ENCODE measurements around the gene VPS8.
"Not testable (repeated sequence)": the region's sequence is repeated elsewhere in the genome, so short reads cannot be mapped to it uniquely, and the experiment has no call there.

Gene VPS8

DNA sequence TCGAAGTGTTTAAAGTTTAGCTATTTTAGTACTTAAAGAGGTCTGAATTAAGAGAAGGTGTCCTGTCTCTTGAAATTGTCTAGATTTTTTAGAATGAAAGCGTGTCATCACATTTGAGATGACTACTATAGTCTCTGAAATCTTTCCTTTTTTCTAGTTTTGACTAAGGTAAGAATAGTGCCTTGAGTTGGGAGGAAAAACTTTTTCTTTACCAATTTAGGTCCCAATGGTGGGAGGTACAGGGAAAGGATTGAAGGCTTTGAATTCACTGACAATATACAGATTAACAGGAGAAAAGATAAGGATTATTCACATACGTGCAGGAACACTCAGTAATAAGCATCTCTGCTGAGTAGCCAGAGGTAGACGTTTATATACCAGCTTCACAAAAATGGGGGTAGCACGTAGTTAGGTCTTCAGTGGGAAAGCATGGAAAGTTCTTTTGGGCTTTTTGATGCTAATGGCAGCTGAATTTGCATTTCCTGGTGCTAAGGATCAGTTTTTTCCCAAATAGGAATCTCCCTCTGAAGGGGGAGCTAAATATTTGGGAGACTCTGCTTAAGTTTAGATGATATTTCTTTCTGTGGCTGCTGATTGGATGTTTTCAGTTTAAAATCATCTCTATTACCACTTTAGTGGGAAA lies 88.1 kb downstream of the VPS8 start:
- TF ChIP-seq, protein P1, sequence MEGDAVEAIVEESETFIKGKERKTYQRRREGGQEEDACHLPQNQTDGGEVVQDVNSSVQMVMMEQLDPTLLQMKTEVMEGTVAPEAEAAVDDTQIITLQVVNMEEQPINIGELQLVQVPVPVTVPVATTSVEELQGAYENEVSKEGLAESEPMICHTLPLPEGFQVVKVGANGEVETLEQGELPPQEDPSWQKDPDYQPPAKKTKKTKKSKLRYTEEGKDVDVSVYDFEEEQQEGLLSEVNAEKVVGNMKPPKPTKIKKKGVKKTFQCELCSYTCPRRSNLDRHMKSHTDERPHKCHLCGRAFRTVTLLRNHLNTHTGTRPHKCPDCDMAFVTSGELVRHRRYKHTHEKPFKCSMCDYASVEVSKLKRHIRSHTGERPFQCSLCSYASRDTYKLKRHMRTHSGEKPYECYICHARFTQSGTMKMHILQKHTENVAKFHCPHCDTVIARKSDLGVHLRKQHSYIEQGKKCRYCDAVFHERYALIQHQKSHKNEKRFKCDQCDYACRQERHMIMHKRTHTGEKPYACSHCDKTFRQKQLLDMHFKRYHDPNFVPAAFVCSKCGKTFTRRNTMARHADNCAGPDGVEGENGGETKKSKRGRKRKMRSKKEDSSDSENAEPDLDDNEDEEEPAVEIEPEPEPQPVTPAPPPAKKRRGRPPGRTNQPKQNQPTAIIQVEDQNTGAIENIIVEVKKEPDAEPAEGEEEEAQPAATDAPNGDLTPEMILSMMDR (conservative IDR thresholded peaks at IDR 0.05; ENCODE audit: low read depth, low read length) = no peak
- DNase-seq (ENCODE audit: low read depth) = no peak
- H3K4me3 ChIP-seq (ENCODE audit: low read length) = no peak overlapping the region

DNA sequence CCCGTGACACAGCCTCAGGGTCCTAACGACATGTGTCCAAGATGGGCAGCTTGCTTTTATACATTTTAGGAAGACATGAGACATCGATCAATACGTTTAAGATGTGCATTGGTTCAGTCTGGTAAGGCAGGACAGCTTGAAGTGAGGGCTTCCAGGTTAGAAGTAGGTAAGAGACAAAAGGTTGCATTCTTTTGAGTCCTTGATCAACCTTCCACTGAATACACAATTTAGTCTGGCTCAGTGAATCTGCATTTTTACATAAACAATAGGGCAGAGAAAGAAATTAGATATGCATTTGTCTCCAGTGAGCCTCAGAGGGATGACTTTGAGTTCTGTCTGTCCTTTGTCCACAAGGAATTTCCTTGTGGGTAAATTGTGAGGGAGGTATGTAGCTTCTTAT lies 95.1 kb downstream of the VPS8 start:
- H3K4me3 ChIP-seq (ENCODE audit: low read length); DNase-seq (ENCODE audit: low read depth): not testable (repeated sequence)

DNA sequence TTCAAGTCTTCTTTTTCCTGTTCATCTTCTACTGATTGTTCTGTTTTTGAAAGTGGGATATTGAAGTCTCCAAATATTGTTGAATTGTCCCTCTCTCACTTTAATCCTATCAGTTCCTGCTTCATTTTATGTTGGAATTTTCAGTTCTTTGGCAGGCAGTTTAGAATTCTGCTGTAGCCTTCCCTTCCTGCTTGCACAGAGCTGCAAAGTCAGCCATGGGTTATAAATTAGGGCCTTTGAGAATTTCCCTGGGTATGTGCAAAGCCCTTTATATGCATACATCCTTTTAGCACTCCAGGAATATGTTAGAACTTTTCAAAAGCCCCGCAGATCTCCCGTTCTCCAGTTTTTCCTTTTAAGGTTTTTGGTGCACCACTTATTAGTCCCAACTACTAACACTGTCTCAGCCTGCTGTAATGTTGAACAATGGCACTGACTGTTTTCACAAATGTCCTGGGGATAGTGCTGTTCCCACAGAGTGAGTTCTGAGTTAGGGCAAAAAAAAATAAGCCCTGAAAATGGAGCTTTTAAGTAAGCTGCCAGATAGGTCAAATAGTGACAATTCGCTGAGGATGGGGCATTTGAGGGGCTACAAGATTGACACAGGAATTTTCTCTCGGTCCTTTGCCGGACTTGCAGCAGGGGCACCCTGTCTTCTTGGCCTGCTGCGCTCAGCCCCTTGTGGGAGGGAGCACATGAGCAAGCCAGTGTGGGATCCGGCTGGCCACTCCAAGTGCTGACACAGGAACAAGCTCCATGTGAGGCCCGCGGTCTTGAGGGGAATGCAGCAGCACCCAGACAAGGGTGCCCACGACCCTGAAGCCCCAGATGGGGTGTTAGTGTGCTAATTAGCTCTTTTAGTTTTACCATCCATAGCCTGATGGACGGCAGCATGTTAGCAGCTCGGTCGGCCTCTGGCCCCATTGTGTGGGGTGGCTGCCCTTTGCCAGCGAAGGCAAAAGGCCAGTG lies 96.0 kb downstream of the VPS8 start:
- no peak overlapping the region for H3K4me3 ChIP-seq (ENCODE audit: low read length)
- TF ChIP-seq, protein P1 (conservative IDR thresholded peaks at IDR 0.05; ENCODE audit: low read depth, low read length) = no peak
- no peak for DNase-seq (ENCODE audit: low read depth)

DNA sequence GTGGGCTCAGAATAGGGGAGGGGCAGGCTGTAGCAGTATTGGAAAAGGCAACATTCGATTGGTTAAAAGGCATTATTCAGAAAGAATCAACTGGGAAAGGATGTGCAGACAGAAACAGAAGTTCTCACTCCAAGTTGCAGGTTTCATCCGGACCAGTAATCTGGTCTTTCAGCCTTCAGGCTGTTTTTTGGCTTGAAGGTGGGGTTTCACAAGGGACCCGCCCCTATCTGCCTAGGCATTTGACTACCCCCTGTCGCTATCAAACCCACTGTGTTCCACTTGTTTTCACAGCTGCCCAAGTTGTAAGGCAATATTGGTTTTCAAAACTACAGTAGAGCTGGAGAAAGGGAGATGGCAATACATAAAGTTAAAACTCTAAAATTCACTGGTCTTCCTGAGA lies 96.9 kb downstream of the VPS8 start:
- TF ChIP-seq, protein P1 (conservative IDR thresholded peaks at IDR 0.05; ENCODE audit: low read depth, low read length) = no peak
- no peak for DNase-seq (ENCODE audit: low read depth)
- H3K4me3 ChIP-seq (ENCODE audit: low read length) = no peak overlapping the region

DNA sequence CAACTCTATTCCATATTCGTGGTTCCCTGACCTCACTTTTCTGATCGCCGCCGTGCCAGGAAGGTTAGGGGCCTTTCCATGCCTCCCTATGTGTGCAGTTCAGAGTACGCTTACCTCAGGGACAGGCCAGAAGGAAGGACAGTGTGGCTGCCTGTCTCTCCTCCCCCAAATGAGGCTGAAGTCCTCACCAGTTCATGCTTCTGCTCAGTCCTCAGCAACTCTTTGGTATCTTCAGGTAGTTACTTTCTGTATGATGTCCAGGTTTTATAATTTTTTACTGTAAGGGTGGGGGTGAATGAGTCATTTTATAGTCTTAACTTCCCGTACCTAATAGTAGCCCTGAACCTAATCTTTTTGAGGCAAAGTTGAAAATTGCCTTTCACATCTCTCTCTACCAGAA lies 98.7 kb downstream of the VPS8 start:
- DNase-seq (ENCODE audit: low read depth) = no peak
- TF ChIP-seq, protein P1 (conservative IDR thresholded peaks at IDR 0.05; ENCODE audit: low read depth, low read length) = no peak
- H3K4me3 ChIP-seq (ENCODE audit: low read length) = no peak overlapping the region

DNA sequence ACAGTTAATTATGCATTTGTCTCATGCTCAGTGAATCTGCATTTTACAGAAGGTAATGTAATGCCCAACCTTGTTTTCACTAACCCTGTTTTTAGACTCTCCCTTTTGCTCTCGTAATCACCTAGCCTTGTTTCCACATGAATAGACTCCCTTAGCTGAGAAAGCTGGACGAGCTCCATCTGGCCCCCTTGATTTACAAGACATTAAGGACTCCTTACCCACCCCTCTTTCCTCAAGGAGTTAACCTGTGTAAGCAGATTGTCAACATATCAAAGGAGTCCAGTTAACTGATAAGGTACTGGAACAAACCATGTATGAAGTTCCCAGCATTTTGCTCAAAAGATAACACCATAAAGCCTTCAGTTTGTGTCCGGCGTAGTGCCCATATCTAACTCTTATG lies 99.6 kb downstream of the VPS8 start:
- no peak overlapping the region for H3K4me3 ChIP-seq (ENCODE audit: low read length)
- no peak for DNase-seq (ENCODE audit: low read depth)
- TF ChIP-seq, protein P1 (conservative IDR thresholded peaks at IDR 0.05; ENCODE audit: low read depth, low read length) = no peak

DNA sequence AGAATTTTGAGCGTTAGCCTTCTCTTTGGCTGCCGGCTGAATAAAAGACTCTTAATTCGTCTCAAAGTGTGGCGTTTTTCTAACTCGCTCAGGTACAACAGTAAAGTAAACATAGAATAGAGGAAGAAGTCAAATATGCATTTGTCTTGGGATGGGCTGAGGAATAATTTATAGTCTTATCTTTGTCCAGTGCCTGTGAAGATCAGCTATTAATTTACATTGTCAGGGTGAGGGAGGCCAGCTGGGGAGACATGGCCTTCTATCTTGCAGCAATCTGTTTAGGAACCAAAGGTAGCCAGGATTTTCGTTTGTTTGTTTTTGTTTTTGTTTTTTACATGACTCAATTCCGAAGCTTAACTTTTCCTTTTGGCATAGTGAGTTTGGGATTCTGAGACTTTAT lies 100.2 kb downstream of the VPS8 start:
- TF ChIP-seq, protein P1 (conservative IDR thresholded peaks at IDR 0.05; ENCODE audit: low read depth, low read length) = no peak

More for the DNA sequence above, 100.2 kb downstream of the VPS8 start:
- no peak for DNase-seq (ENCODE audit: low read depth)
- H3K4me3 ChIP-seq (ENCODE audit: low read length) = no peak overlapping the region

All from retinal pigment epithelial cell (primary cell).